Choroid plexus epithelial cell (primary cell): ENCODE measurements around the gene CTSD.

Source experiments
- DNase-seq: peaks from one replicate; pipeline ENCODE4 v3.0.0-alpha.2; 2010; ENCODE audit warnings: low read depth
- H3K4me3 ChIP-seq: 2 replicates; pipeline ENCODE4 v1.5.1; 2011; ENCODE audit warnings: low read depth, mild to moderate bottlenecking, control low read depth, low read length, moderate library complexity
- CTCF ChIP-seq: conservative IDR thresholded peaks from 2 replicates; pipeline ENCODE4 v1.5.1; 2011; ENCODE audit warnings: low read depth, mild to moderate bottlenecking, control low read depth, inconsistent platforms, low read length, moderate library complexity

CTSD gene

GRCh38 chr11:1733009-1733715, 30.6 kb downstream of the CTSD start:
- no peak for TF ChIP-seq CTCF
- no peak overlapping the region for H3K4me3 ChIP-seq
- DNase-seq, result no peak

- TF ChIP-seq CTCF, result no peak
- DNase-seq, result no peak
Observed at GRCh38 chr11:1732418-1733008, 31.2 kb downstream of the CTSD start.

GRCh38 chr11:1731451-1732059, 32.2 kb downstream of the CTSD start:
- TF ChIP-seq CTCF, result no peak
- DNase-seq, result no peak
- no peak overlapping the region for H3K4me3 ChIP-seq

More at GRCh38 chr11:1732418-1733008, 31.2 kb downstream of the CTSD start:
- H3K4me3 ChIP-seq, result no peak overlapping the region

- no peak overlapping the region for H3K4me3 ChIP-seq
- DNase-seq, result no peak
- TF ChIP-seq CTCF, result no peak
Observed at GRCh38 chr11:1730059-1730629, 33.6 kb downstream of the CTSD start.

GRCh38 chr11:1729692-1730011, 34.1 kb downstream of the CTSD start:
- TF ChIP-seq CTCF, result no peak
- H3K4me3 ChIP-seq, result no peak overlapping the region
- no peak for DNase-seq

- no peak overlapping the region for H3K4me3 ChIP-seq
- TF ChIP-seq CTCF, result no peak
- DNase-seq, result no peak
Observed at GRCh38 chr11:1728931-1729691, 34.6 kb downstream of the CTSD start.
